H9 (cell line): ENCODE measurements around the gene TMEM141. TPM values are rescaled to one million over a fixed set of nuclear protein-coding genes. Genes with fewer than 3 reads are reported as not detected.
A peak's percentile ranks its signal among the peaks of the same experiment; 100 is the strongest.

Source experiments
- DNase-seq: peaks from one replicate; pipeline ENCODE4 v3.0.0-alpha.2; 2017
- H2AFZ ChIP-seq: one replicate; pipeline ENCODE4 v1.6.1; 2013; ENCODE audit warnings: mild to moderate bottlenecking, low read length, control low read depth, moderate library complexity
- H2AK5ac ChIP-seq: 2 replicates; pipeline ENCODE4 v1.6.1; 2013; ENCODE audit warnings: low read length, control low read depth, mixed read lengths; ENCODE audit not compliant: insufficient read length
- H2BK120ac ChIP-seq: one replicate; pipeline ENCODE4 v1.6.1; 2013; ENCODE audit warnings: low read depth, mild to moderate bottlenecking, low read length, control low read depth, inconsistent platforms; ENCODE audit not compliant: poor library complexity, severe bottlenecking
- H2BK12ac ChIP-seq: 2 replicates; pipeline ENCODE4 v1.6.1; 2013; ENCODE audit warnings: low read length, control low read depth, mixed read lengths, low read depth; ENCODE audit not compliant: insufficient read length
- H2BK15ac ChIP-seq: 2 replicates; pipeline ENCODE4 v1.6.1; 2013; ENCODE audit warnings: low read depth, low read length, control low read depth
- H2BK20ac ChIP-seq: one replicate; pipeline ENCODE4 v1.6.1; 2013; ENCODE audit warnings: low read depth, mild to moderate bottlenecking, low read length, control low read depth, inconsistent platforms; ENCODE audit not compliant: poor library complexity, severe bottlenecking
- H2BK5ac ChIP-seq: 2 replicates; pipeline ENCODE4 v1.6.1; 2013; ENCODE audit warnings: low read length, control low read depth, mixed read lengths; ENCODE audit not compliant: insufficient read length
- H3K14ac ChIP-seq: 2 replicates; pipeline ENCODE4 v1.6.1; 2013; ENCODE audit warnings: low read length, control low read depth; ENCODE audit not compliant: insufficient read depth
- H3K18ac ChIP-seq: 2 replicates; pipeline ENCODE4 v1.6.1; 2013; ENCODE audit warnings: low read depth, mild to moderate bottlenecking, mixed read lengths, low read length, control low read depth; ENCODE audit not compliant: insufficient read length
- H3K23ac ChIP-seq: 2 replicates; pipeline ENCODE4 v1.6.1; 2013; ENCODE audit warnings: low read length, control low read depth, mixed read lengths, low read depth; ENCODE audit not compliant: insufficient read length
- H3K23me2 ChIP-seq: 2 replicates; pipeline ENCODE4 v1.6.1; 2013; ENCODE audit warnings: low read depth, mild to moderate bottlenecking, mixed read lengths, low read length, control low read depth; ENCODE audit not compliant: insufficient read length, poor library complexity, severe bottlenecking
- H3K27ac ChIP-seq: 2 replicates; pipeline ENCODE4 v1.5.1; 2013; ENCODE audit warnings: low read length, control low read depth, mixed read lengths, low read depth; ENCODE audit not compliant: insufficient read length
- H3K27me3 ChIP-seq: 2 replicates; pipeline ENCODE4 v1.6.1; 2013; ENCODE audit warnings: low read length, control low read depth, inconsistent platforms; ENCODE audit not compliant: insufficient read depth
- H3K4ac ChIP-seq: 2 replicates; pipeline ENCODE4 v1.6.1; 2013; ENCODE audit warnings: low read depth, mild to moderate bottlenecking, control low read depth, inconsistent platforms, low read length, moderate library complexity
- H3K4me1 ChIP-seq: 2 replicates; pipeline ENCODE4 v1.6.1; 2013; ENCODE audit warnings: low read length, control low read depth, inconsistent platforms; ENCODE audit not compliant: insufficient read depth
- H3K4me2 ChIP-seq: 2 replicates; pipeline ENCODE4 v1.6.1; 2013; ENCODE audit warnings: low read length, control low read depth, mixed read lengths; ENCODE audit not compliant: insufficient read length, insufficient read depth
- H3K56ac ChIP-seq: 2 replicates; pipeline ENCODE4 v1.6.1; 2013; ENCODE audit warnings: low read depth, mild to moderate bottlenecking, mixed read lengths, low read length, control low read depth; ENCODE audit not compliant: insufficient read length
- H3K79me1 ChIP-seq: 2 replicates; pipeline ENCODE4 v1.6.1; 2013; ENCODE audit warnings: low read depth, mild to moderate bottlenecking, moderate library complexity, low read length, control low read depth, inconsistent platforms; ENCODE audit not compliant: insufficient read depth, poor library complexity, severe bottlenecking
- H3K79me2 ChIP-seq: 2 replicates; pipeline ENCODE4 v1.6.1; 2013; ENCODE audit warnings: low read length, control low read depth, inconsistent platforms; ENCODE audit not compliant: insufficient read depth
- H3K9ac ChIP-seq: 2 replicates; pipeline ENCODE4 v1.6.1; 2013; ENCODE audit warnings: low read length, control low read depth, mixed read lengths; ENCODE audit not compliant: insufficient read length; ENCODE audit errors: extremely low read depth
- H3K9me3 ChIP-seq: one replicate; pipeline ENCODE4 v1.6.1; 2013; ENCODE audit warnings: low read depth, low read length, inconsistent platforms; ENCODE audit not compliant: control insufficient read depth
- H3T11ph ChIP-seq: one replicate; pipeline ENCODE4 v1.6.1; 2013; ENCODE audit warnings: mild to moderate bottlenecking, low read length, control low read depth, inconsistent platforms
- H4K20me1 ChIP-seq: one replicate; pipeline ENCODE4 v1.6.1; 2013; ENCODE audit not compliant: control insufficient read depth, insufficient read length, insufficient read depth
- H4K5ac ChIP-seq: 2 replicates; pipeline ENCODE4 v1.6.1; 2013; ENCODE audit warnings: low read depth, mild to moderate bottlenecking, mixed read lengths, low read length, control low read depth; ENCODE audit not compliant: insufficient read length
- H4K8ac ChIP-seq: replicated peaks from 2 replicates; pipeline ENCODE4 v1.6.1; 2013; ENCODE audit warnings: low read length, control low read depth, mixed read lengths, low read depth; ENCODE audit not compliant: insufficient read length
- H4K91ac ChIP-seq: 2 replicates; pipeline ENCODE4 v1.6.1; 2013; ENCODE audit warnings: low read depth, mild to moderate bottlenecking, moderate library complexity, mixed read lengths, low read length, control low read depth; ENCODE audit not compliant: insufficient read length
- H3K27ac Mint-ChIP-seq, 3 experiments: 2 replicates in 2 of 3; 3 replicates in 1 of 3; pipeline ENCODE4 v1.8.0; 2020 to 2021; ENCODE audit warnings: mixed read lengths in 3 of 3, mild to moderate bottlenecking in 1 of 3, moderate library complexity in 1 of 3
- H3K27me3 Mint-ChIP-seq: 2 replicates; pipeline ENCODE4 v1.8.0; 2021; ENCODE audit warnings: low read depth, mild to moderate bottlenecking, moderate library complexity, mixed read lengths
- H3K36me3 Mint-ChIP-seq, 3 experiments: 2 replicates in 2 of 3; 3 replicates in 1 of 3; pipeline ENCODE4 v1.8.0; 2020 to 2021; ENCODE audit warnings: low read depth in 3 of 3, mixed read lengths in 3 of 3; ENCODE audit not compliant: insufficient read depth in 1 of 3
- H3K4me1 Mint-ChIP-seq, 2 experiments: 2 replicates each; pipeline ENCODE4 v1.8.0; 2020; ENCODE audit warnings: mixed read lengths in 2 of 2
- H3K4me3 Mint-ChIP-seq, 2 experiments: 2 replicates in 1 of 2; 3 replicates in 1 of 2; pipeline ENCODE4 v1.8.0; 2020 to 2021; ENCODE audit warnings: mild to moderate bottlenecking in 2 of 2, mixed read lengths in 2 of 2, moderate library complexity in 1 of 2
- H3K9me3 Mint-ChIP-seq, 2 experiments: 2 replicates in 1 of 2; 3 replicates in 1 of 2; pipeline ENCODE4 v1.8.0; 2020; ENCODE audit warnings: mild to moderate bottlenecking in 2 of 2, mixed read lengths in 2 of 2, moderate library complexity in 1 of 2
- WGBS: extraction: QIAGEN DNeasy Blood & Tissue Kit; methylation state at CpG from one replicate; pipeline ENCODE4 v1.1.7; 2013; ENCODE audit warnings: missing lambda C conversion rate, low lambda C conversion rate, mixed read lengths; ENCODE audit not compliant: insufficient read length; ENCODE audit errors: extremely low coverage; 5-methylcytosine and 5-hydroxymethylcytosine counted together
- total RNA-seq: library from RNA; stranded (reverse); gene quantifications from 2 replicates; pipeline ENCODE4 v1.2.1, GENCODE V29; 2021
- TF ChIP-seq, protein P1 (sequence below): fragments of 200-600 bp; sonication (generic); conservative IDR thresholded peaks from 3 replicates; pipeline ENCODE4 v1.8.0; 2021; ENCODE audit warnings: antibody characterized with exemption, mild to moderate bottlenecking

Gene TMEM141
- total RNA-seq, 1 experiment from 2014 or later, result 55.2 TPM

GRCh38 chr9:136808806-136809158, 17.6 kb downstream of the TMEM141 start:
- no peak overlapping the region for H4K8ac ChIP-seq
- H3K9me3 ChIP-seq, result no peaks in the 10 kb centered on the region
- H3K27me3 ChIP-seq, result no peaks in the 10 kb centered on the region
- no peak overlapping the region for H3K18ac ChIP-seq
- H3K4me2 ChIP-seq, result peak overlapping the region; percentile 88
- H3K27ac Mint-ChIP-seq, result no peak overlapping the region; a peak in 2 of 7 replicates
- peaks cover 15% of the 10 kb centered on the region for H3K23me2 ChIP-seq
- peak overlapping the region; percentile 70 to 85 for H3K4me3 Mint-ChIP-seq
- no peak overlapping the region for H2AFZ ChIP-seq
- no peak overlapping the region for H4K91ac ChIP-seq
- no peak overlapping the region for H2BK20ac ChIP-seq
- no peak overlapping the region for H2BK5ac ChIP-seq
- H3K79me1 ChIP-seq, result peaks cover 11% of the 10 kb centered on the region
- DNase-seq, result no peak
- no peaks in the 10 kb centered on the region for H3K4me1 ChIP-seq
- peak overlapping the region; percentile 73 for H3K9ac ChIP-seq
- H3K23ac ChIP-seq, result no peak overlapping the region
- H3K56ac ChIP-seq, result no peak overlapping the region
- no peak overlapping the region for H2AK5ac ChIP-seq
- no peak overlapping the region for H3K14ac ChIP-seq
- peaks cover 33 to 54% (median 45%) of the 10 kb centered on the region in 3 experiments; a peak in 6 of 7 replicates for H3K36me3 Mint-ChIP-seq
- no peak overlapping the region for H2BK15ac ChIP-seq
- no peak overlapping the region for H3K4ac ChIP-seq
- H3T11ph ChIP-seq, result no peak overlapping the region
- H4K5ac ChIP-seq, result no peak overlapping the region
- peaks cover 4% of the 10 kb centered on the region for H4K20me1 ChIP-seq
- peaks cover 9% of the 10 kb centered on the region; the same call in 1 of the 2 replicates for H3K79me2 ChIP-seq
- TF ChIP-seq, protein P1, sequence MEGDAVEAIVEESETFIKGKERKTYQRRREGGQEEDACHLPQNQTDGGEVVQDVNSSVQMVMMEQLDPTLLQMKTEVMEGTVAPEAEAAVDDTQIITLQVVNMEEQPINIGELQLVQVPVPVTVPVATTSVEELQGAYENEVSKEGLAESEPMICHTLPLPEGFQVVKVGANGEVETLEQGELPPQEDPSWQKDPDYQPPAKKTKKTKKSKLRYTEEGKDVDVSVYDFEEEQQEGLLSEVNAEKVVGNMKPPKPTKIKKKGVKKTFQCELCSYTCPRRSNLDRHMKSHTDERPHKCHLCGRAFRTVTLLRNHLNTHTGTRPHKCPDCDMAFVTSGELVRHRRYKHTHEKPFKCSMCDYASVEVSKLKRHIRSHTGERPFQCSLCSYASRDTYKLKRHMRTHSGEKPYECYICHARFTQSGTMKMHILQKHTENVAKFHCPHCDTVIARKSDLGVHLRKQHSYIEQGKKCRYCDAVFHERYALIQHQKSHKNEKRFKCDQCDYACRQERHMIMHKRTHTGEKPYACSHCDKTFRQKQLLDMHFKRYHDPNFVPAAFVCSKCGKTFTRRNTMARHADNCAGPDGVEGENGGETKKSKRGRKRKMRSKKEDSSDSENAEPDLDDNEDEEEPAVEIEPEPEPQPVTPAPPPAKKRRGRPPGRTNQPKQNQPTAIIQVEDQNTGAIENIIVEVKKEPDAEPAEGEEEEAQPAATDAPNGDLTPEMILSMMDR, result no peak
- H3K27me3 Mint-ChIP-seq, result peaks cover 10% of the 10 kb centered on the region
- H3K27ac ChIP-seq, result no peak overlapping the region
- peaks cover 16 to 27% of the 10 kb centered on the region in 2 experiments for H3K4me1 Mint-ChIP-seq
- WGBS, result no CpG with 5 or more reads among the region's 14 CpGs
- no peak overlapping the region for H2BK120ac ChIP-seq
- no peaks in the 10 kb centered on the region for H3K9me3 Mint-ChIP-seq
- H2BK12ac ChIP-seq, result no peak overlapping the region
